Measurements from ENCODE around the gene TLN1.

- TF ChIP-seq CTCF (IDR thresholded peaks at IDR 0.05), result no peak
- no peak for TF ChIP-seq POLR2AphosphoS5 (IDR thresholded peaks at IDR 0.05; ENCODE audit: low read depth, low read length)
- no peak for TF ChIP-seq SIN3A (IDR thresholded peaks at IDR 0.05; ENCODE audit: borderline replicate concordance, insufficient read depth, low read depth, low read length)
- TF ChIP-seq REST (IDR thresholded peaks at IDR 0.05; ENCODE audit: insufficient read depth in 1 of 2, low read depth in 2 of 2, low read length in 1 of 2), result no peak
These were observed 46.5 kb upstream of the TLN1 start for GRCh38 chr9:35778496-35778895.

Measured in Panc1 (cell line).